NCI-H345 (cell line): ENCODE measurements around the gene LGR6.

Experiments
- DNase-seq: peaks from one replicate; lab custom pipeline; 2025; lab: John Stamatoyannopoulos, UW

LGR6 gene

DNA sequence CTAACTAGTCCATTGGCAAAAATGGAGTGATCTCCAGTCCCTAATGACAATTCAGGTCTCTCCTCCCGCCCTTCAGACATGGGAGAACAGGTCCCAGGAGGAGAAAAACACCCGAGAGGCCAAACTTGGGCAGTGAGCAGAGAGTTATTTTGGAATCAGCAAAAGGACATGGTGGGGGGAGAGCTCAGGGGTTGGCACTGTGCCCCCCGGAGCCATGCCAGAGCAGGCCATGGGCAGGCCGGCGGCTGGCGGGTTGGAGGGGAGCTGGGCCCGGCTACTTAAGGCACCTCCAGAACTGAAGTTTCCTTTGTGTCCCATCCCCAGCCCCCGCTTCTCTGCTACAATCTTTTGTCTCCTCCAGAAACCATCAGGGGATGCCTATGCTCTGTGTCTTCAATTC is 7.1 kb downstream of the LGR6 start:
- DNase-seq = no peak

DNA sequence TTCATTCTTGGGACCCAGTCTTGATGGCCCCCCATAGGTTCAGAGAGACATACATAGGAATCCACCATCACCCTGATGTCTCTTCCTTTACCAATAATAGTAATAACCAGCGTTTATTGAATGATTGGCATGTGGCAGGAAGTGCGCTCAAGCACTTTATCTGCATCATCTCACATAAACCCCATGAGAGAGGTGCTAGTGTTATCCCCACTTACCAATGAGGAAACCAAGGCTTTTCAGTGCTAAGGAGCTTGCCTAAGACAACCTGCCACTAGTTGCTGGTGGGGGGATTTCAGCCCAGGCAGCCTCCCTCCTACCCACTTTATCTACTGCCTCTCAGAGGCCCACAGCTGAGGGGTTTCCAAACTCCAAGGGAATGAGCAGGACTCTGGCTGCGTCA is 7.7 kb downstream of the LGR6 start:
- DNase-seq = no peak

DNA sequence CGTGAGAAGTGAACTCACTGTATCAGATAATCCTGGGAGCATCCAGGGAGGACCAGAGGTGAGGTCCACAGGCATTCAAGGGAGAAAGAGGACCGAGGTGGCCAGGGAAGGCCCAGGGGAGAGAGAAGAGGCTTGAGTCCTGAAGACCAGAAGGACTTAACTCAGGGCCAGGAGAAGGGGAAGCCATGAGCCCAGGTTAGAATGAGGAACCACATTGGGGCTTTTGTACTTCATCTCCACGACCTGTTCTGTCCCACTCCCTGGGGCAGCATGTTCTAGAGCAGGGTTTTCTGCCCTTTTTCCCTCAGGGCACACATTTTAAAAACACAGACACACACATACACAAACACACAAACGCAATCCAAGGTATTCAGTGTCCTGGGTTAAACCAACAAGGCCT is 8.4 kb downstream of the LGR6 start:
- DNase-seq = no peak

- no peak for DNase-seq
Measured at GRCh38 chr1:202202500-202203168, 9.0 kb downstream of the LGR6 start.

DNA sequence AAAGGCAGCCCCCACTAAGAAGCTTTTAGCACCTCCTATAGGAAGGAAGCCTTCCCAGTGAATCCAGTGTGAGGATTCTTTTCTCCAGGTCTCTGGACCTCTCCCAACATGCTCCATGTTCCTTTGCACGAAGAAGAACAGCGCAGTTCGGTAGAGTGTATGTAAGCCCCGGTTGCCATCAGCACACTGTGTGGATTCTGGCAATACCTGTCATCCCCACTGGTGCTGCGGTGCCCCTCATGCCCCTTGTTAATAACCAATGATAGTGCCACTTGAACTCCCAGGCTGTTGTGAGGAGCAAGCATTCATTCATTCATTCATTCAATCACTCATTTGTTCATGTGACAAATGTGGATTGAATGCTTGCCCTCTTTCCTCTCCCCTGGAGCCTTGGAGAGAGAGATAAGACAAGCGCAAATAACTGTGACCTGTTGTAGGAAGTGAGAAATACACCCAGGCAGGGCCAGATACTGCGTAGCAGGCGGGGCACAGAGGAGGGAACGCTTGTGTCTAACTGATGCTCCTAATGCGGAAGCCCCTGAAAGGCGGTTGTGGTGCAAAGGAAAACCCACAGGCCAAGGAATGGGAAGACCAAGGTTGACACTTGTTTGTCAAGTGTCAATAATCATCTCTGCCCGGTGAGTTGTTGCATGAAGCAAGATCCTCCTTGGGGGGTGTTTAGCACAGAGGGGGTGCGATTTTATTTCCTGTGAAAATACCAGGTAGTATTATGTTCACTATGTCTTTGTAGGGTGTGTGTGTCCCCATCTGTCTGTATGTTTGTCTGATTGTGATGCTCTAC is 9.8 kb downstream of the LGR6 start:
- no peak for DNase-seq

DNA sequence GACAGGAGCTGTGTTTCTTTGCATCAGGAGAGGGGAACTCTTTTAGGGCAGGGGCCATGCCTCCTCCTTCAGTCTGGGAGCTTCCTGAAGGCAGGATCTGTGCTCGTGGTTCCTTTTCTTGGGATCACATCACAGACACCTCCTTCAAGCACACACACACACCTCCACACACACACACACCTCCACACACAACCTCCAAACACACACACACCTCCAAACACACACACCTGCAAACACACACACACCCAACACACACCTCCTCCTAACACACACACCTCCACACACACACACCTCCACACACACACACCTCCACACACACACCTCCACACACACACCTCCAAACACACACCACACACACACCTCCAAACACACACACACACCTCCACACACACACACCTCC is 10.5 kb downstream of the LGR6 start:
- DNase-seq = no peak

- DNase-seq = no peak
Measured at GRCh38 chr1:202205523-202206190, 12.1 kb downstream of the LGR6 start.

DNA sequence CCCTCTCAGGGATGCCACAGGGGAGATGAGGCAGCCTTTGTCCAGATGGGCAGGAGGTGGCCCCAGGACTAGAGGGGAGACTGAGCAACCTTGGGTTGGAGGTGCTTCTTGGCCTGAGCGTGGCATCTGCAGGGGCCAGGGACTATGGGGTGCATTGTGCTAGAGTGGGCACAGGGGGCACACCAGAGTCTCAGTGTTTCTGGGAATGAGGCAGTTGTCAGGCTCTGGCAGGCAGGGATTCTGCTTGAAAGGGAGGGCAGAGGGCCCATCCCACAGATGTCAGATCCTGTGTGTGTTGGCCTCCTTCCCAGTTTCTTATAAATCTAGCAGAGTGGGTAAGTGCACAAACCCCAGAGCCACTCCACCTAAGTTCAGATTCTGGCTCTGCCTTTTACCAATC is 13.7 kb downstream of the LGR6 start:
- DNase-seq = no peak

DNA sequence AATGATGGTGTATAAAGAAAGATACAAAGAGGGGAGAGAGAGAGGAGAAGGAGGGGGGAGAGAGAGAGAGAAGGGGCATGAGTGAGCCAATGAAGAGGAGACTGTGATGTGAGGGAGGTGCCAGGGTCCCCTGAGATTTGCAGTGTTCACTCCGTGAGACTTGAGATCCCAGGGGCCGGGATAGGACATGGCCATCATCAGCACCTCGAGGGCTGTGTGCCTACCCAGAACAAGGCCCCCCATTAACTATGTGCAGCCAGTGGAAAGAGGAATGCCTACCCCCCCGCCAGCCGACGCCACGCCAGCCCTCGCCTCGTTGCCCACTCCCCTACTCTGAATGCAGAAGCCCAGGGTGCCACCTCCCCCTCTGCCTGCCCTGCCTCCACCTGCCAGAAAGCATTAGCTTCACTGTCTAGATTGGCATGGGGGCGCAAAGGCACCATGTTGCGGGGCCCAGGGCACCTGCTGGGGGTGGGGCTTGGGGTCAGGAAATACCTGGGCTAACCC is 14.8 kb downstream of the LGR6 start:
- no peak for DNase-seq

DNA sequence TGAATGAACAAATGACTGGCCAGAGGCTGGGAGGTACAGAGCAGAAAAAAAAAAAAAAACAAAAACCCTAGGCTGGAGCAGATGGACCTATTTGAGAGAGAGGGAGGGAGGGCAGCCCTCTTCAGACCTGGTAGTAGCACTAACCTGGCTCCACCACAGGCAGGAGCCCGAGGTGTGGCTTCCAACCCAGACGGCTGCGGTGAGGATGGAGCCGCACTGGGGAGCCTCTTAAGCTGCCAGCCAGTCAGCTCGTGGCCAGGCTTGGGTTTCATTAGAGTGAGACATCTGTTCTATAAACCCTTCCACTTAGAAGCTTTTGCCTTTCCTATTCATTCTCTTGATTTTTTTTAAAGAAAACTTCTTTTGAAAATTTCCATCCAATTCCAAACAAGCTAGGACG is 16.8 kb downstream of the LGR6 start:
- peak; percentile 68 for DNase-seq

GRCh38 chr1:202210969-202211368 is 17.4 kb downstream of the LGR6 start:
- no peak for DNase-seq

- DNase-seq = no peak
Measured at GRCh38 chr1:202212787-202213186, 19.2 kb downstream of the LGR6 start.

DNA sequence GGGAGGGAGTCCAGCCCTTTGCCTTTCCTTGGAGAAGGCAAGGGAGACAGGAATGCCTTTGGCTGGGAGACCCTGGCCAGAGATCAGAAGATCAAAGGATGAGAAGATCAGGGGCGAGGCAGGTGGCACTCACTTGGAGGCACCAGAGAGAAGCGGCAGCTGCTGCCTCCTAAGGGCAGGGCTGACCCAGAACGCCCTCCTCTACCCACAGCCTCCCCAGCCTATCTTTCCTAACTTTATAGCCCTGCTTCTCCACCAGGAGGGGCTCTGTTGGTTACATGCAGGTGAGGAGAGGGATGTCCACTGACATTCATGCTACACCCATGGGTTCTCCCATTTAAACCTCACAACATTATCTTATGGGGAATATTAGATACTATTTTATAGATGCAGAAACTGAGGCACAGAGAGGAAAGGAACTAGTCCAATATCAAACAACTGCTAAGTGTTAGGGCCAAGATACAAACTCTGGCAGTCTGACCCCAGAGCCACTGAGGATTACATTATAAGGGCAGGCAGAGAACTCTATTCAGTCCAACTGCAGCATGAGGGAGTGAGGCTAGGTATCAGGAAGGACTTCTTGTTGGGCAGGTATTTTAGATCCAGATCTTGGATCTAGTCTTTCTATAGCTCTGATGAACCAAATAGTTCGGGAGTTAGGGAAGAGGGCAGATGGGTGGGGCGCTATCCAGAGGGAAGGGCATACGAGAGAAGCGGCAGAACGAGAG is 19.9 kb downstream of the LGR6 start:
- no peak for DNase-seq

- DNase-seq = peak; percentile 27
Measured at GRCh38 chr1:202214089-202214843, 20.7 kb downstream of the LGR6 start.

- DNase-seq = no peak
Measured at GRCh38 chr1:202215472-202216130, 22.0 kb downstream of the LGR6 start.

- no peak for DNase-seq
Measured at GRCh38 chr1:202216691-202217090, 23.1 kb downstream of the LGR6 start.

DNA sequence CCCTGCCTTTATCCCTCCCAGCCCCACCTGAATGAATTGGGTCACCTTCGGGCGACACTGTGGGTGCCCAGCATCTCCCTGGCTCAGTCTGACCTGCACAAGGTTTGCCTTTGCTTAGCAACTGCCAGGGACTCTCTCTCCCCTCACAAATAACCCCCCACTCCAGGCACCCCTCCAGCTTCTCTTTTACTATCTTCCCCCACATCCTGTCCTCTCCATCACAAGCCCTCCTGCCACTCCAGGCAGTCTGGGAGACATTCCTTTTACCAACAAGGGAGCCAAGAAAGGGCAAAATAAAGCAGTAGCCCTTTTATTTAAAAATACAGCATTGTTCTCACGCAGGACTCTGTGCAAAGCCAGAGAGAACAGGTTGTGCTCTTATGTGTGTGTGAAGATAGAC is 23.9 kb downstream of the LGR6 start:
- DNase-seq = no peak

DNA sequence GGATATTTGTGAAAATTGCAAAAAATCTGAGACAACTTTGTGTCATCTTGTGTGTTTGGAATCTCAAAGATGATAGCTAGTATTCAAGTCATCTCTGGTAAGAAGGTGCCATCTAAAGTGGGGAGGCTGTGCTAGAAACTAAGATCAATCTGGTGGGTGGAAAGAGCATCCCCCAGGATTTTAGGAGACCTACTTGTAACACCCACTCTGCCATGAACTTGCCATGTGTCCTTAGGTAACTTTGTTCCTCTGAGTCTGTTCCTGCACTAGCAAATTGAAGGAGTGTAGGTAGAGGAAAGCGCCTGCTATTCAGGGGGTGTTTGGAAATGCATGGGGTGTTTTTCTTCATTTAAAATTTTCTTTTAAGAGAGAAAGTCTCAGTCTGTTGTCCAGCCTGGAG is 24.4 kb downstream of the LGR6 start:
- no peak for DNase-seq

DNA sequence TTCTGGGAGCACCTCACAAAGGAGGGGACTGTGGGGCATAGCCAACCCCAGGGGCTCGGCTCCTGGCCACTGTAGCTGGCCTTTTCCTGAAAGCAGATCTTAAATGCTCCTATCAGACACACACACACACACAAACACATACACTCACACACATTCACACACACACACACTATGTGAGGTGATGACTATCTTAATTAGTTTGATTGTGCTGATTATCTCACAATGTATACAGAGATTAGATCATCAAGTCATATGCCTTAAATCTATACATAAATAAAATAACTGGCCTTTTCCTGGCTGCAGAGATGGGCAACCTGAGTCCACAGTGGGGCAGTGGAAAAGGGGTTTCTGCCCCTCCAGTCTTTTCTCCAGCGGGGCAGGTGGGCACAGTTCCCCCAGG is 27.1 kb downstream of the LGR6 start:
- DNase-seq = no peak

DNA sequence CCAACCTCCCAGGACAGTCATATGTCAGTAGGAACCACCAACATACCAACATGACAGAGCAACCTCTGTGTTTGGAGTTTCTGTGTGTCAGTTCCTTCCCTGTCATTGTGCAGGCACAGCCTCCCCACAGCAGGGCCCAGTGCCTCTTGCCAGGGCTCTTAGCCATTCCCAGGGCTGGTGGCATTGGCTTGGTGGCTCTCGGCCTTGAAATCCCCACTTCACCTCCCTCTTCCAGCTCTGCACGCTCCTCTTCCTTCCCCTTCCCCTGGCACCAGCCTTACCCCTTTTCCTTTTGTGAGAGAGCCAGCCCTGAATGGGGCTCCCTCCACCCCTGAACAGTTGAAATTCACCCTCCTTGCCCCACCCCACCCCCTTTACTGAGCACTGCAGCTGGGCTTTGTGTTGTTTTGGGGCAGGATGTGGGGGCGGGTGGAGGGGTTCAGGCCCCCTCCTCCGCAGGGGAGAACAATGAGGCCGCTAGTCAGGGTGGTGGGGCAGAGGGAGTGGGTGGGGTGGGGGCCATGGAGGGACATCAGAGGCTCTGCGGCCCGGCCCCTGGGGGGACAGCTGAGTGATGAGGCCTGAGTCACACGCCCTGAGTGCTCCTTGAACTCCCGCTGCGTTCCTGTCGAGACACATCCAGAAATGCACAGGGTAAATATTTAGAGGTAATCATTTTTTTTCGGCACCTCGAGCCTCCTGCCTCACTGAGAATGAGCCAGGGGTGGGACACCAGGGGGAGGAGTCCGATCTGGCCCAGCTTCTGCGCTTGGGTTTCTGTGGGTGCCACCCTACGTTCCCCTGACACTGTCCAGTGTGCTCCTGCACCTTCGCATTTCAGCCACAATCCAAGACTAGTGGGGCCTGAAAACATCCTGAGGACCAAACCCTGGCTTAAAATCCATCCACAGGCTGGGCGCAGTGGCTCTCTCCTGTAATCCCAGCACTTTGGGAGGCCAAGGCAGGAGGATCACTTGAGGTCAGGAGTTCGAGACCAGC is 28.6 kb downstream of the LGR6 start:
- DNase-seq = peak; percentile 91
